AG04449 (cell line): Measurements from ENCODE around the gene LRP1B.

ENCODE experiments used
- CTCF ChIA-PET: fragments of 350-600 bp; formaldehyde crosslinking; extraction: SDS; loops from one replicate; lab custom pipeline; 2021; ENCODE audit warnings: antibody characterized with exemption; lab: Yijun Ruan, JAX
- POLR2A ChIA-PET: fragments of 400-600, 350-600 bp; formaldehyde crosslinking; extraction: SDS; loops from one replicate; lab custom pipeline; 2020; ENCODE audit warnings: antibody characterized with exemption, inconsistent platforms; lab: Yijun Ruan, JAX
- DNase-seq: peaks from one replicate; pipeline ENCODE4 v3.0.0-alpha.2; 2010; ENCODE audit warnings: low read depth, low spot score
- H3K4me3 ChIP-seq: 2 replicates; pipeline ENCODE4 v1.5.1; 2011; ENCODE audit warnings: low read depth, mild to moderate bottlenecking, control low read depth, low read length
- CTCF ChIP-seq: IDR thresholded peaks from one replicate; pipeline ENCODE4 v1.5.1; 2011; ENCODE audit warnings: mild to moderate bottlenecking, moderate library complexity, low read length, control low read depth, inconsistent platforms; ENCODE audit not compliant: insufficient read depth; ENCODE audit errors: missing control alignments

The LRP1B gene

GRCh38 chr2:141341444-141341843 is 789.4 kb downstream of the LRP1B start:
- TF ChIP-seq CTCF: no peak
- CTCF ChIA-PET: no interaction called here
- POLR2A ChIA-PET: no interaction called here
- peak; percentile 86 for DNase-seq
- H3K4me3 ChIP-seq: no peak overlapping the region

- no peak for TF ChIP-seq CTCF
- H3K4me3 ChIP-seq: no peak overlapping the region
- POLR2A ChIA-PET: no interaction called here
- CTCF ChIA-PET: interaction anchor here (1.1 kb wide), 1 partner anchor 224 kb away, joined by 3 read pairs; no protein-coding TSS in a partner anchor
- DNase-seq: peak; percentile 67
Measured at GRCh38 chr2:141331127-141331526, 799.7 kb downstream of the LRP1B start.

GRCh38 chr2:141329964-141330363 is 800.9 kb downstream of the LRP1B start:
- no peak overlapping the region for H3K4me3 ChIP-seq
- TF ChIP-seq CTCF: no peak
- POLR2A ChIA-PET: no interaction called here
- CTCF ChIA-PET: interaction anchor here (0.8 kb wide), 1 partner anchor 11 kb away, joined by 3 read pairs; no protein-coding TSS in a partner anchor
- DNase-seq: peak; percentile 26

- DNase-seq: no peak
- ChIA-PET POLR2A (no interaction called here), CTCF (no interaction called here)
- no peak for TF ChIP-seq CTCF
- H3K4me3 ChIP-seq: no peak overlapping the region
Measured at GRCh38 chr2:141323571-141323970, 807.2 kb downstream of the LRP1B start.

GRCh38 chr2:141317986-141318385 is 812.8 kb downstream of the LRP1B start:
- DNase-seq: no peak
- TF ChIP-seq CTCF: no peak
- H3K4me3 ChIP-seq: no peak overlapping the region
- CTCF ChIA-PET: interaction anchor here (0.9 kb wide), 1 partner anchor 12 kb away, joined by 3 read pairs; no protein-coding TSS in a partner anchor
- POLR2A ChIA-PET: no interaction called here

- no peak for DNase-seq
- no peak for TF ChIP-seq CTCF
- ChIA-PET CTCF (no interaction called here), POLR2A (no interaction called here)
- H3K4me3 ChIP-seq: no peak overlapping the region
Measured at GRCh38 chr2:141316606-141317005, 814.2 kb downstream of the LRP1B start.
